Peyer's patch (tissue), 4 donors: ENCODE measurements around the gene RAB11FIP2. TPM values are rescaled to one million over a fixed set of nuclear protein-coding genes. Genes with fewer than 3 reads are reported as not detected.

Source experiments
- DNase-seq, 3 donors: peaks; one replicate each; pipeline ENCODE4 v3.0.0-alpha.2; 2017 to 2019
- H3K27ac ChIP-seq, 4 donors: fragments of 200-600 bp; sonication (generic); one replicate each; pipeline ENCODE4 v1.5.1; 2016 to 2019
- H3K27me3 ChIP-seq, 2 donors: fragments of 200-600 bp; sonication (generic); one replicate each; pipeline ENCODE4 v1.5.1; 2019
- H3K36me3 ChIP-seq, 3 donors: fragments of 200-600 bp; sonication (generic); one replicate each; pipeline ENCODE4 v1.5.1; 2016 to 2019
- H3K4me1 ChIP-seq, 4 donors: fragments of 200-600 bp; sonication (generic); one replicate each; pipeline ENCODE4 v1.5.1; 2016 to 2019
- H3K4me3 ChIP-seq, 4 donors: fragments of 200-600 bp; sonication (generic); 1 replicate in 3 of 4; 2 replicates in 1 of 4; pipeline ENCODE4 v1.5.1; 2016 to 2019; ENCODE audit warnings: mild to moderate bottlenecking in 1 of 4
- H3K9me3 ChIP-seq, 4 donors: fragments of 200-600 bp; sonication (generic); one replicate each; pipeline ENCODE4 v1.5.1; 2016 to 2019; ENCODE audit warnings: mild to moderate bottlenecking in 1 of 4
- POLR2A ChIP-seq, 2 donors: fragments of 450-650 bp; IDR thresholded peaks; one replicate each; pipeline ENCODE4 v1.5.1; 2017; ENCODE audit warnings: antibody characterized with exemption in 2 of 2, mild to moderate bottlenecking in 2 of 2, moderate library complexity in 2 of 2
- total RNA-seq, 4 donors: library from RNA; depleted of rRNA; stranded (reverse); fragments of >200 nt; gene quantifications; one replicate each; pipeline ENCODE4 v1.1.0, GENCODE V29; 2016
- TF ChIP-seq, protein P1 (sequence below), 6 experiments: fragments of 450-650 bp in 4 of 6; fragments of 200-600 bp in 2 of 6; sonication (generic) in 1 of 6; IDR thresholded peaks; one replicate each; pipeline ENCODE4 v1.5.1; 2017 to 2019; ENCODE audit warnings: antibody characterized with exemption in 6 of 6, mild to moderate bottlenecking in 3 of 6, moderate library complexity in 1 of 6

Gene RAB11FIP2
- total RNA-seq, 4 donors from 2014 or later = 7.4 to 42.9 (median 16.2) TPM

DNA sequence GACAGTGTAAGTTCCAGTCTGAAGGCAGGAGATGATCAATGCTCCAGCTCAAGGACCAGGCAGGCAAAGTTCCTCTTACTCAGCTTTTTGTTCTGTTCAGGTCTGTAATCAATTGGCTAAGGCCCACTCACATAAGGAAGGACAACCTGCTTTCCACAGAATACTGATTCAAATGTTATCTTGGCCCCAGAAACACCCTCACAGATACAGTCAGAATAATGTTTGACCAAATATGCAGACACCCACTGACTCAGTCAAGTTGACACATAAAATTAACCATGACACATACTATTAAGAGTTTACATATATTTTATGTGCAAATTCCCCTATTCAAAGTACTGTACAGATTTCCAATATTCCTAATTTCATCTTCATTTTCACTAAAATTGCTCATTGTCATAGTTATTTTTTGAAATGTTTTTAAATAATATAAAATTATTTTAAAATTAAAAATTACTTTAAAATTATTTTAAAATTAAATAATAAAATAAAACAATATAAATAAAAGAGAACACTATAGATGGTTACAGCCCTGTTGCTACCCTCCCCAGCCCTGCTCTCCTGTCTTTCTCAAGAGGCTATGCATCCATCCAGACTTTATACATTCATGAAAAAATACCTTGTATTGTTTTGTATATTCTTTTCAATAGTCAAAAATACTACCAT lies 59.4 kb downstream of the RAB11FIP2 start:
- DNase-seq = no peak
- H3K9me3 ChIP-seq = no peaks in the 10 kb centered on the region
- no peak overlapping the region for H3K4me3 ChIP-seq
- H3K27ac ChIP-seq = no peak overlapping the region
- H3K27me3 ChIP-seq = no peaks in the 10 kb centered on the region
- H3K4me1 ChIP-seq = no peaks in the 10 kb centered on the region
- no peaks in the 10 kb centered on the region for H3K36me3 ChIP-seq
- TF ChIP-seq, protein P1, sequence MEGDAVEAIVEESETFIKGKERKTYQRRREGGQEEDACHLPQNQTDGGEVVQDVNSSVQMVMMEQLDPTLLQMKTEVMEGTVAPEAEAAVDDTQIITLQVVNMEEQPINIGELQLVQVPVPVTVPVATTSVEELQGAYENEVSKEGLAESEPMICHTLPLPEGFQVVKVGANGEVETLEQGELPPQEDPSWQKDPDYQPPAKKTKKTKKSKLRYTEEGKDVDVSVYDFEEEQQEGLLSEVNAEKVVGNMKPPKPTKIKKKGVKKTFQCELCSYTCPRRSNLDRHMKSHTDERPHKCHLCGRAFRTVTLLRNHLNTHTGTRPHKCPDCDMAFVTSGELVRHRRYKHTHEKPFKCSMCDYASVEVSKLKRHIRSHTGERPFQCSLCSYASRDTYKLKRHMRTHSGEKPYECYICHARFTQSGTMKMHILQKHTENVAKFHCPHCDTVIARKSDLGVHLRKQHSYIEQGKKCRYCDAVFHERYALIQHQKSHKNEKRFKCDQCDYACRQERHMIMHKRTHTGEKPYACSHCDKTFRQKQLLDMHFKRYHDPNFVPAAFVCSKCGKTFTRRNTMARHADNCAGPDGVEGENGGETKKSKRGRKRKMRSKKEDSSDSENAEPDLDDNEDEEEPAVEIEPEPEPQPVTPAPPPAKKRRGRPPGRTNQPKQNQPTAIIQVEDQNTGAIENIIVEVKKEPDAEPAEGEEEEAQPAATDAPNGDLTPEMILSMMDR (IDR thresholded peaks at IDR 0.05) = no peak
- TF ChIP-seq POLR2A (IDR thresholded peaks at IDR 0.05) = no peak

DNA sequence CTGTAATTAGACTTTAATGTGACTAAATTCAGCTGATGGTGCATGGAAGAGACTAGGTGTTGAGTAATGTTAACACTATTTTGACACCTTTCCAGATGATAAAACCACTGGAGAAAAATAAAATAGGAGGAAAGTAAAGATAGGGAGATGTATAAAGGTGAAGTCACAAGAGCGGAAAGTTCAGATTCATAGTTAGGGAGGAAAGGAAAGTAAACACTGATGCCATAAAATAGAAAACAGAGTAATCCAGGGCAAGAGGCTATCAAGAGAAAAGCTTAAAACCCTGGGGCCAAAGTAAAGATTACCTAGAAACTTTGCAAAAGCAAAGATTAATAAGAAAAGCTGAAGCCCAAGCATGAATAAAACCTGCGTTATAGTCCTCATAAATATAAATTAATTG lies 62.8 kb downstream of the RAB11FIP2 start:
- no peaks in the 10 kb centered on the region for H3K9me3 ChIP-seq
- H3K4me1 ChIP-seq = no peaks in the 10 kb centered on the region
- H3K27me3 ChIP-seq = no peaks in the 10 kb centered on the region
- no peak overlapping the region for H3K4me3 ChIP-seq
- H3K27ac ChIP-seq = no peak overlapping the region
- DNase-seq = no peak
- TF ChIP-seq, protein P1 (IDR thresholded peaks at IDR 0.05) = no peak
- TF ChIP-seq POLR2A (IDR thresholded peaks at IDR 0.05) = no peak
- no peaks in the 10 kb centered on the region for H3K36me3 ChIP-seq

DNA sequence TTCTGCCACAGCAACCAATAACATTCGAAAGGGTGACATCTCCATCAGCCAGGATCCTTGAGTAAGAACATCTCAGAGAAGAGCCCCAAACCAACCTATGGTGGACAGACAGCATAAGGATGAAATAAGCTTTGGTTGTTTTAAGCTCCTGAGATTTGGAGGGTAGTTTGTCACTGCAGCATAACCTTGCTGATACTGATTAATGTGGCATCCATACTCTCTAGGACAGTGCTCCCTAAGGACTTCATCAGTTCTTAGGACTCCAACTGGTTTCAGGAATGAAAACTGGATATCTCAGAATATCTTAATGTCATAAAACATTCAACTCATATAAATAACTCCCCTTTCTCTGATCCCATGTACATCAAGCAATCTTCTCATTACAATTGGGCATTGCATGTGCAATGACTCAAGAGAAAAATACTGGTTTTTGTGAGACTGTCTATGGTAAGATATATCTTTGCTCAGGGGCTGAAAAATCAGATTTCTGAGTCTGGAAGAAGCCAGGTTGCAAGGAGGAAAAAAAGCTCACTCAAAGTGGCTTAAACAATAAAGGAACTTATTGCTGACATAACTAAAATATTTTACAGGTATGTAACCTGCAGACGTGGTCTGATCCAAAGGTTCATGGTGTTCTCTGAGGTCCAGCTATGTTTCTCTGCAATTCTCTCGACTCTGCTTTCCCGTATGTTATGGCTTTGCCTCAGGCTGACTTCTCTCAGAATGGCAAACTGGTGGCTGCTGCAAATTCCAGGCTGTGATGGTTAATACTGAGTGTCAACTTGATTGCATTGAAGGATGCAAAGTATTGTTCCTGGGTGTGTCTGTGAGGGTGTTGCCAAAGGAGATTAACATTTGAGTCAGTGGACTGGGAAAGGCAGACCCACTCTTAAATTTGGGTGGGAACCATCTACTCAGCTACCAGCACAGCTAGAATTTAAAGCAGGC lies 65.7 kb downstream of the RAB11FIP2 start:
- no peak overlapping the region for H3K4me3 ChIP-seq
- no peaks in the 10 kb centered on the region for H3K4me1 ChIP-seq
- H3K36me3 ChIP-seq = no peaks in the 10 kb centered on the region
- H3K27me3 ChIP-seq = no peaks in the 10 kb centered on the region
- H3K27ac ChIP-seq = no peak overlapping the region
- DNase-seq = no peak
- H3K9me3 ChIP-seq = no peaks in the 10 kb centered on the region
- TF ChIP-seq, protein P1 (IDR thresholded peaks at IDR 0.05) = no peak
- TF ChIP-seq POLR2A (IDR thresholded peaks at IDR 0.05) = no peak

DNA sequence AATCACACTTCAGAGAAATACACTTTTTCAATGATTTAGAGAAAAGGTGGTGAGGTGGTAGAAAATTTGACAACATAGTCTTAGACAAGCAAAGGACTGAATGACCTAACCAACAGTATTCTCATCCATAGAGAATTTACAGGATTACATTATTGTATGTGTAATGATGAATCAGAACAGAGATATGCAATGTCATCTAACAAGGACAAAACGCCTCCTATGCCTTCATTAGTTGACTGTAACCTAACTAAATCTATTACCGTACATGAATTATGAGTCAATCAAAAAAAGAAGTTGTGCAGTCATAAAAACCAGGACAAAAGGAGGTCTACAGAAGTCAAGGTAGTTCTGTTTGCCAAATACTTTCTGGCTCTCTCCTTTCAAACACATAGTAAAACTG lies 66.5 kb downstream of the RAB11FIP2 start:
- H3K36me3 ChIP-seq = no peaks in the 10 kb centered on the region
- no peak overlapping the region for H3K27ac ChIP-seq
- H3K9me3 ChIP-seq = no peaks in the 10 kb centered on the region
- H3K4me1 ChIP-seq = no peaks in the 10 kb centered on the region
- H3K27me3 ChIP-seq = no peaks in the 10 kb centered on the region
- TF ChIP-seq POLR2A (IDR thresholded peaks at IDR 0.05) = no peak
- TF ChIP-seq, protein P1 (IDR thresholded peaks at IDR 0.05) = no peak
- no peak overlapping the region for H3K4me3 ChIP-seq
- no peak for DNase-seq

DNA sequence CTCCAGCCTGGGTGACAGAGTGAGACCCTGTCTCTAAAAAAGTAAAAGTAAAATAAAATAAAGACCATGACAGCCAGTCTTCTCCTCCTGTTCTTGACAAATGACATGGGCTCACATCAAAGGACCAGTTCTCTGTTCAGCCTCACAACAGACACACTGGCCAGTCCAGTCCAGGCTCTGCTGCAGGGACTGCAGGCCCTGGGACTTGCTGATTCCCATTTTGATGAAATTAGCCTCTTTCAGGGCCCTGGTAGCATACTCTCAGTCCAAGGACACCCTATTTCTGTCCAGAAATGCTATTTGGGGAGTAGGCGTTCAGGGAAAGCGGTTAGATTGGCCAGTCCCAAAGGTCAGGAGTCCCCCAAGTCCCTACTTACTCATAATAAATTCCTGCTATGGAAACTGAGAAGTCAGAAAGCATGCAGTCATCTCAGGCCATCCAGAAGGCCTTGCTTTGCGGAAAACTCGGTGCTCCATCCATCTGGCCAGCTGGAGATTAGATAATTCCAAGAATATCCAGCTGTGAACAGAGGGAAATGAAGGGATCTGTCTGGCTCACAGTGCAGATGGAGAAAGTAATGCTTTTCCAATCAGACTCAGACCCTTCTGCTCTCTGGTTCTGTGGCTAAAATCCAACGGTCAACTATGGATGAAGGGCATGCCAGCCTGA lies 74.4 kb downstream of the RAB11FIP2 start:
- TF ChIP-seq POLR2A (IDR thresholded peaks at IDR 0.05) = no peak
- TF ChIP-seq, protein P1 (IDR thresholded peaks at IDR 0.05) = no peak
- Histone ChIP-seq H3K27me3 (no peaks in the 10 kb centered on the region), H3K27ac (no peak overlapping the region), H3K9me3 (no peaks in the 10 kb centered on the region), H3K36me3 (no peaks in the 10 kb centered on the region), H3K4me3 (no peak overlapping the region), H3K4me1 (no peaks in the 10 kb centered on the region)
- DNase-seq = no peak
